GM13976 (cell line): ENCODE measurements around the gene NREP.

Experiments used
- DNase-seq: peaks from one replicate; pipeline ENCODE4 v3.0.0; 2012; ENCODE audit warnings: low spot score
- CTCF ChIP-seq: IDR thresholded peaks from 2 replicates; pipeline ENCODE4 v1.5.1; 2012; ENCODE audit warnings: borderline replicate concordance, mild to moderate bottlenecking; ENCODE audit not compliant: insufficient read depth; ENCODE audit errors: extremely low read depth, missing control alignments, control extremely low read depth
- in situ Hi-C: fragments of 300-500 bp; cut with MboI; formaldehyde crosslinking; loops from one replicate; pipeline ENCODE4 v1.12.0; 2022; ENCODE audit warnings: low sequenced_read_pairs, mixed read lengths, inconsistent platforms; ENCODE audit not compliant: unreplicated experiment

The NREP gene

GRCh38 chr5:111737716-111738115 lies 19.3 kb downstream of the NREP start:
- in situ Hi-C loops = no loop called here
- no peak for TF ChIP-seq CTCF
- DNase-seq = no peak

GRCh38 chr5:111735583-111736270 lies 21.3 kb downstream of the NREP start:
- TF ChIP-seq CTCF = no peak
- no peak for DNase-seq
- in situ Hi-C loops = no loop called here

GRCh38 chr5:111734597-111734996 lies 22.4 kb downstream of the NREP start:
- TF ChIP-seq CTCF = no peak
- DNase-seq = no peak
- in situ Hi-C loops = no loop called here

- no peak for DNase-seq
- in situ Hi-C loops = no loop called here
- TF ChIP-seq CTCF = no peak
Measured at GRCh38 chr5:111734013-111734412, 23.0 kb downstream of the NREP start.

- TF ChIP-seq CTCF = no peak
- in situ Hi-C loops = no loop called here
- DNase-seq = no peak
Measured at GRCh38 chr5:111733571-111733970, 23.4 kb downstream of the NREP start.

GRCh38 chr5:111731638-111732037 lies 25.4 kb downstream of the NREP start:
- in situ Hi-C loops = no loop called here
- DNase-seq = no peak
- no peak for TF ChIP-seq CTCF
